ENCODE results near the gene PSMD5.
A peak's percentile ranks its signal among the peaks of the same experiment; 100 is the strongest.

Gene PSMD5

GRCh38 chr9:120801441-120801840, 41.3 kb downstream of the PSMD5 start:
- no peak for DNase-seq

DNA sequence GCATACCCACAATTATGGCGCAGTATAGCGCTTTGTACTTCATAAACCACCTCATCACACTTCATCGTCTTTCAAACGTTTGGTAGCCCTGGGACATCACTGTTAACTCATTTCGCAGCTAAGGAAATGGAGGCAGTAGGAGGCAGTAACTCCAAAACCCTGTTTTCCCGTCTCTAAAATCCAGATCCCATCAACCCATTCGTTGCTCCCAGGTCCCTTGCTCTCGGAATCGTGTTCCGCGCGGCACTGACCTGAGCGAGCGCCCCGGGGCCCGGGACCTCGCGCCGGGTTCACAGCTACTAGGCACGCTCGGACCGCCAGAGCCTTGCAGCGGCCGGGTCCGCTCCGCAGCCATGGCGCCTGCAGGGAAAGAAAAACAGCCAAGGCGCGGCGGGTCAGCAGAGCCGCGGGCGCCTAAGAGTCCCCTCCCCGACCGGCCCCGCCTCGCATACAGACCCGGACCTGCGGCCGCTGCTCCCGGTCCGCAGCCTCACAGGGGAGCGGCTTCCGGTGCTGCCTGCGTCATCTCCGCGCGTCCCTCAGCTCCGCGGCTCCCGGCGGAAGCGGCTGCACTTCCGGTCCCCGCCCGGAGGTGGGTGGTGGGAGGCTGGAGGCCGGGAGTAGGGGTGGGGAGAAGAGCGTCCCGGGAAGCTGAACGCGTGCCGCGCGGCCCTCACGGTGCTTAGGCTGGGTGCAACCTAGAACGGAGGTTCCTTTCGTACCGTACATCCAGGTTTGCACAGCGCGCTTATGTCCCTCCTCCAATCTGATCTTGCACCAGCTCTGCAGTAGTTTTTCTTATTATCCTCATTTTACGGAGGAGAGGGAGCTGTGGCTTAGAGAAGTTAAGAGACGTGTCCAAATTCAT, 49.6 kb downstream of the PSMD5 start, which contains the start of gene FBXW2:
FBXW2 (minus strand) TSS at position 519 of the 868 bp plus-strand sequence. CDS start 5,158 bp downstream, outside the sequence.
- DNase-seq: peak; percentile 91 to 93

GRCh38 chr9:120791161-120791560, 51.6 kb downstream of the PSMD5 start:
- no peak for DNase-seq

GRCh38 chr9:120787933-120788332, 54.8 kb downstream of the PSMD5 start:
- no peak for DNase-seq

- no peak for DNase-seq
Measured at GRCh38 chr9:120783602-120784047, 59.1 kb downstream of the PSMD5 start.

- no peak for DNase-seq
Measured at GRCh38 chr9:120781236-120781635, 61.5 kb downstream of the PSMD5 start.

- DNase-seq: no peak
Measured at GRCh38 chr9:120780367-120780766, 62.4 kb downstream of the PSMD5 start.

DNA sequence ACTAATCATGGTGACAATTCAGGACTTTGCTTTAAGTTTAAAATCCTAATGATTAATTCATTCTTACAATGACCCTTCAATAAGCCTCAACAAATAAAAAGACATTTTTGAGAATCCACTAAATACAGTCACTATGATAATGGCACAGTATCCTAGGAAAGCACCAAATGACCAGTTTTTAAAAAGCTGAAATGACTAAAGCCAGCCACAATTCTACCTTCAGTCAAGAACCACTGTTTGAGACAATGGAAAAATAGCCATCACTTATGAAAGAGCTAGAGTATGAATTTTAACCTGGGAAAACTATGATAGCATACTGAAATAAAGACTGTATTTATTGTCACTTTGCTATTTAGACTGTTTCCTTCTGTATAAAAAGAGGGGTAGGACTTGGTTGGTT, 63.5 kb downstream of the PSMD5 start:
- DNase-seq: no peak

DNA sequence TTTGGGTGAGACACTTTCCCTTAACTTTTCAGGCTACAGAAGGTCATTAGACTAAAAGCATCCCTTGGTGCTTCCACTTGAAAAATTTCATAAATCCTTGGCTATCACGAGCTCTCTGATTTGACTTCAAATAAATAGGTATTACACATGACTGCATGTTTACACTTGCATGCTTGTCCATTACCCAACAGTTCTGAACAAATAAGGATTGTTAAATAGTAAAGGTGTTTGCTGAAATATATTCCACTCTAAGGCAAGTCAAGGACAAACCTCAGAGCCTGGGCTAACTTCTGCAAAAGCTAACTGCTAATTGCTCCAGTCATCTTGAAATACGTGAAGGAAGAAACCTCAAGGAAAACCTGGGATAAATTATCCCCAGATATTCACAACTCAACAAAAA, 64.0 kb downstream of the PSMD5 start:
- no peak for DNase-seq

DNA sequence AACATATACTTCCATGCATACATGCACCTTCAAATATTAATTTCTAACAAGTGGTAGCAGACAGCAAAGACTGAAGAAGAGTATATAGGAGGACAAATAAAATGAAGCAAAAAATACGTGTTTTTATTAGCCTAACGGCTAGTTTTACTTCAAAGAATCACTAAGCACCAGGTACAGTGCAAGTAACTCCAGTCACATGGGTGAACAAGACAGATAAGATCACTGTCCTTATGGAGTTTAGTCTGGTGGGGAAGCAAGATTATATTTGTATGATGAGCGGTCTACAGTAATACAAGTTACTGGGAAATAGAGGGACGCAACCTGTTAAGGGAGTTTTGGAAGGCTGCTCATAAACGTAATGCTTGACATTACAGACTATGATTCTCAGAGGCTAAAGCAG, 65.5 kb downstream of the PSMD5 start:
- no peak for DNase-seq

GRCh38 chr9:120776788-120777187, 65.9 kb downstream of the PSMD5 start:
- no peak for DNase-seq

DNA sequence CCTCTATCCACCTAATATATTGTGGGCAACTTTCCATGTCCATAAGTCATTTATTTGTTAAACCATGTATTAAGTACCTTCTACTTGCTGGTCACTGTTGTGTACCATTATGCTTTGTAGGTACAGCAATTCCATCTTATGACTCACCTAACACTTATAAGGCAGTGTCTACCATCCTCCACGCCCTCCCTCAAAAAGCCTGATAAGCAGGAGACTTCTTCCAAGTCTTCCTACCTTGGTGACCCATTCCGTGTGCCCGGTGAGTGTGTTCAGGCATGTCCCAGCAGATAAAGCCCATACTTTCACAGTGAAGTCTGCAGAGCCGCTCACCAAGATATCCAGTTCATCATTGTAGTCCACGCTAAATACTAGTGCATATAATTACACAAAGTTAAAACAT, 66.9 kb downstream of the PSMD5 start:
- DNase-seq: no peak

GRCh38 chr9:120774719-120775118, 68.0 kb downstream of the PSMD5 start:
- DNase-seq: no peak

DNA sequence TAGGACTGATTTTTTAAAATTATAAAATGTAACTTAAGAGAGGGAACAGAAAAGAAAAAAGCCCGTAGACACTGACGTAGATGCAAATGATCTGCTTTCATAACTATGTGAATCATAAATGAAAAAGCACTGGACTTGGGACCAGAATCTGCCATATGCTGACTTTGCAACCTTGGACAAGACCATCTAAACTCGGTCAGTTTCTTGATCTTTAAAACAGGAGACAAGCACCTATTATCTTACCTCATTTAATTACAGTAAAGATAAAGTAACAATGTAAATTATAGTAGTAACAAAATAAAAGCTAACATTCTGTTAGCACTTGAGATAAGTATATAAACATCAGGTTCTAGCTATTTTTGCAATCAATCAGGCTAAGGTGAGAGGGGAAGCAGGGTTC, 69.5 kb downstream of the PSMD5 start:
- DNase-seq: no peak

DNA sequence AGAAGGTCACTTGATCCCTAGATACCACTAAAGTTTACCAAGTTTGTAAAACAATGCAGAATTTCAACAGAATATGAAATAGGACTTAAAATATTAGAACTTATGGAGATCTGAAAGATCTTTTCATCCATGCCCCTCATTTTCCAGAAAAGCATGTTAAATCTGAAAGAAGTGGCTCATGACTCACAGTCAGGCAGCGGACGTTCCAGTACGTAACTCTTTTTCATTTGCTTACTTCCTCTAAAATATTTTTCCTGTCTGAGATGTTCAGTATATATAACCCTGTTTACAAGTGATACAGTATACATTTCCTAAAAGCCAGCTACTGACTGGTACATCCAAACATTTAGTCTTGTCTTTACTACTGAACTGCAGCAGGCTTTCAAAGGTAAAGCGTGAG, 71.8 kb downstream of the PSMD5 start:
- DNase-seq: no peak

DNA sequence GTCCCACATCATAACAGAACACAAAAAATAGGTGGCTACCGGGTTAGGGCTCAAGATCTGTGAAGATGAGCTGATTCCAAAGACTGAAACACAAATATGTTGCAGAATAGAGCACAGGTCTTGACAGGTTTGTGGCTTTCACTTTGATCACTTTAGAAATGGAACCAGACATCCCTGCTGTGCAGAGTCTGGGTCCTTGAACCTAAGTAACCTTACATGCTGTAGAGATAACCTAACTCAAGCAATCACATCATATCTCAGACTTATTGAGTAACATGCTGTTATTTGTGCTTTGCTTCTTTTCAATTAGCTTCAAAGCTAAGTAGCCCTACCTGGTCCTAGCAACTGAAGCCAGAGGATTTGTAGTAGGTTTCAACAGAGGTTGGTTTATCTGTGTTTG, 73.8 kb downstream of the PSMD5 start:
- no peak for DNase-seq

DNA sequence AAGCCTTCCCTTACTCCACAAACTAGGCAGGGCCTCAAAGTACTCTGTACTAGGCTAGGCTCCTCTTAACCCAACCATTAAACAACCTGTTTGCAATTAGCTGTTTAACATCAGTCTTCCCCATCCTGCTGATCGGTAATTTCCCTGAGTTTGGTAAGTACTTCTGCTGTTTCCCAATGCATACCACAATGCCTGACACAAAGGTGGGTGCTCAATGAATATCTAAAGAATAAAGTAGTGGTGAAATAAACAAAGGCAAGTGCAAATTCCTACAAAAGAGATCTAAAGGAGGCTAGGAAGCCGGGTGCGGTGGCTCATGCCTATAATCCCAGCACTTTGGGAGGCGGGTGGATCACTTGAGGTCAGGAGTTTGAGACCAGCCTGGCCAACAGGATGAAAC, 74.5 kb downstream of the PSMD5 start:
- DNase-seq: no peak

- DNase-seq: no peak
Measured at GRCh38 chr9:120767451-120767850, 75.3 kb downstream of the PSMD5 start.
